Nephron (organoid): ENCODE measurements around the gene KMT2E.
"Not testable (repeated sequence)": the region's sequence is repeated elsewhere in the genome, so short reads cannot be mapped to it uniquely, and the experiment has no call there.

Experiments used
- H3K27ac Mint-ChIP-seq, 3 experiments: 2 replicates each; pipeline ENCODE4 v1.8.0; 2020; ENCODE audit warnings: mixed read lengths in 3 of 3, mild to moderate bottlenecking in 2 of 3, moderate library complexity in 1 of 3
- H3K27me3 Mint-ChIP-seq: 2 replicates; pipeline ENCODE4 v1.8.0; 2021; ENCODE audit warnings: low read depth, mild to moderate bottlenecking, moderate library complexity, mixed read lengths
- H3K36me3 Mint-ChIP-seq: 2 replicates; pipeline ENCODE4 v1.8.0; 2020; ENCODE audit warnings: low read depth, mixed read lengths
- H3K4me1 Mint-ChIP-seq: 2 replicates; pipeline ENCODE4 v1.8.0; 2020; ENCODE audit warnings: mixed read lengths
- H3K4me3 Mint-ChIP-seq, 3 experiments: 2 replicates each; pipeline ENCODE4 v1.8.0; 2020; ENCODE audit warnings: mild to moderate bottlenecking in 3 of 3, mixed read lengths in 3 of 3, moderate library complexity in 2 of 3
- H3K9me3 Mint-ChIP-seq: 2 replicates; pipeline ENCODE4 v1.8.0; 2020; ENCODE audit warnings: mixed read lengths
- CTCF ChIP-seq, 3 experiments: fragments of 200-600 bp; sonication (generic); IDR thresholded peaks; one replicate each; pipeline ENCODE4 v1.5.0; 2021; ENCODE audit warnings: antibody characterized with exemption in 3 of 3; ENCODE audit not compliant: unreplicated experiment in 3 of 3

The KMT2E gene

DNA sequence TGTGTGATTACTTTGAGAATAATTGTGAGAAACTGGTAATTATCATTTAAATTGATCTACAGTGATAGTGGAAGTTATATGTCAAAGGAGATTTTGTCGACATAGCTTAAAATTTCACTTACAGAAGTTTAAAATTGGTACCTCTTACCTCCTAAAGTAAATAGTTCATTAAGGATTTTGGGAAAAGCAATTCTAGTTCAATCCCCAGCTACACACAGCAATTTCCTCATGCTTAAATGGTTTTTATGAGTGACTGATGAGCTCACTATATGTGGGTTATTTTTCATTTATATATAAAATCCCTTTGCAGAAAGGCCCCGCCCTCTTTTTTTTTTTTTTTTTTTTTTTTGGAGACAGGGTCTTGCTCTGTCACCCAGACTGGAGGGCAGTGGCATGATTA lies 12.7 kb downstream of the KMT2E start:
- Mint-ChIP-seq H3K27ac (no peak overlapping the region), H3K4me3 (no peak overlapping the region), H3K36me3 (no peaks in the 10 kb centered on the region), H3K27me3 (no peaks in the 10 kb centered on the region), H3K4me1 (peaks cover 51% of the 10 kb centered on the region), H3K9me3 (no peaks in the 10 kb centered on the region)
- no peak for TF ChIP-seq CTCF (IDR thresholded peaks at IDR 0.05; ENCODE audit: unreplicated experiment in 3 of 3)

GRCh38 chr7:105027176-105027853 lies 13.3 kb downstream of the KMT2E start:
- Mint-ChIP-seq H3K36me3 (no peaks in the 10 kb centered on the region), H3K4me1 (peaks cover 45% of the 10 kb centered on the region), H3K9me3 (no peaks in the 10 kb centered on the region), H3K27me3 (no peaks in the 10 kb centered on the region), H3K4me3 (no peak overlapping the region), H3K27ac (no peak overlapping the region)
- no peak for TF ChIP-seq CTCF (IDR thresholded peaks at IDR 0.05; ENCODE audit: unreplicated experiment in 3 of 3)

DNA sequence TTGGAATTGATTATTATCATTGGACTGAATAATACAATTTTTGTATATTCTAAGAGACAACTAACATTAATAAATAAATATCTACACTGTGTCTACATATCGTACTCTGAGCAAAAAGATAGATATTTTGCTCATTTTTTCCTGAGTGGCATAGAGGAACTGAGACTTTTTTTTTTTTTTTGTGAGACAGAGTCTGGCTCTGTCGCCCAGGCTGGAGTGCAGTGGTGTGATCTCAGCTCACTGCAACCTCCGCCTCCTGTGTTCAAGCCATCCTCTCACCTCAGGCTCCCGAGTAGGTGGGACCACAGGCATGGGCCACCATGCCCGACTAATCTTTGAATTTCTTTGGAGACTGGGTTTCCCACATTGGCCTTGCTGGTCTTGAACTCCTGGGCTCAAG lies 14.0 kb downstream of the KMT2E start:
- Mint-ChIP-seq H3K9me3 (no peaks in the 10 kb centered on the region), H3K4me3 (no peak overlapping the region), H3K27ac (no peak overlapping the region), H3K27me3 (no peaks in the 10 kb centered on the region), H3K36me3 (no peaks in the 10 kb centered on the region), H3K4me1 (peaks cover 39% of the 10 kb centered on the region)
- no peak for TF ChIP-seq CTCF (IDR thresholded peaks at IDR 0.05; ENCODE audit: unreplicated experiment in 3 of 3)

- H3K36me3 Mint-ChIP-seq, H3K4me3 Mint-ChIP-seq, H3K9me3 Mint-ChIP-seq, H3K27me3 Mint-ChIP-seq, H3K27ac Mint-ChIP-seq: not testable (repeated sequence)
- H3K4me1 Mint-ChIP-seq, result peaks cover 34% of the 10 kb centered on the region
Measured at GRCh38 chr7:105028941-105029340, 14.9 kb downstream of the KMT2E start.

- Mint-ChIP-seq H3K27ac (peak overlapping the region in 1 of 3 experiments; percentile 44), H3K27me3 (no peaks in the 10 kb centered on the region), H3K9me3 (no peaks in the 10 kb centered on the region), H3K36me3 (peaks cover 5% of the 10 kb centered on the region), H3K4me3 (no peak overlapping the region), H3K4me1 (peaks cover 24% of the 10 kb centered on the region)
- no peak for TF ChIP-seq CTCF (IDR thresholded peaks at IDR 0.05; ENCODE audit: unreplicated experiment in 3 of 3)
Measured at GRCh38 chr7:105030447-105030846, 16.4 kb downstream of the KMT2E start.

GRCh38 chr7:105032553-105033214 lies 18.7 kb downstream of the KMT2E start:
- Mint-ChIP-seq H3K36me3 (peaks cover 8% of the 10 kb centered on the region), H3K4me3 (no peak overlapping the region), H3K27ac (no peak overlapping the region), H3K4me1 (peaks cover 16% of the 10 kb centered on the region), H3K9me3 (no peaks in the 10 kb centered on the region), H3K27me3 (no peaks in the 10 kb centered on the region)
- TF ChIP-seq CTCF (IDR thresholded peaks at IDR 0.05; ENCODE audit: unreplicated experiment in 3 of 3), result no peak
